H1 (cell line): Measurements from ENCODE around the gene TRMT10A. TPM values are rescaled to one million over a fixed set of nuclear protein-coding genes. Genes with fewer than 3 reads are reported as not detected.

Source experiments
- CTCF ChIA-PET: fragments of 300-600 bp; sonication (Branson Sonifier 250); formaldehyde crosslinking; loops from one replicate; lab custom pipeline; 2021; ENCODE audit not compliant: partially characterized antibody; lab: Charles Lee
- POLR2A ChIA-PET: fragments of 300-600 bp; sonication (Branson Sonifier 250); formaldehyde crosslinking; loops from one replicate; lab custom pipeline; 2021; ENCODE audit warnings: inconsistent platforms; ENCODE audit not compliant: partially characterized antibody; lab: Charles Lee
- DNase-seq, 2 experiments: peaks; one replicate each; pipeline versions ENCODE4 v3.0.0 to v3.0.0-alpha.2; 2010 to 2022; ENCODE audit warnings: low spot score in 2 of 2, low read depth in 1 of 2, mixed read lengths in 1 of 2
- FAIRE-seq: peaks from 2 replicates; lab custom pipeline; 2011; peaks lifted over from hg19 to GRCh38; lab: Jason Lieb, UNC
- H2AFZ ChIP-seq: 2 replicates; pipeline ENCODE4 v1.8.1; 2012; ENCODE audit warnings: low read length, inconsistent platforms
- H2AK5ac ChIP-seq: 2 replicates; pipeline ENCODE4 v1.6.1; 2013; ENCODE audit warnings: low read depth, low read length
- H2BK120ac ChIP-seq: replicated peaks from 2 replicates; pipeline ENCODE3; 2013; ENCODE audit warnings: low read depth, low read length, inconsistent platforms
- H2BK12ac ChIP-seq: 2 replicates; pipeline ENCODE4 v1.6.1; 2013; ENCODE audit warnings: low read depth, low read length
- H2BK15ac ChIP-seq: 2 replicates; pipeline ENCODE4 v1.6.1; 2013; ENCODE audit warnings: low read length
- H2BK20ac ChIP-seq: 2 replicates; pipeline ENCODE4 v1.6.1; 2013; ENCODE audit warnings: low read length
- H2BK5ac ChIP-seq: 2 replicates; pipeline ENCODE4 v1.6.1; 2013; ENCODE audit warnings: low read depth, low read length
- H3K14ac ChIP-seq: 2 replicates; pipeline ENCODE4 v1.6.1; 2013; ENCODE audit warnings: inconsistent platforms; ENCODE audit not compliant: insufficient read length
- H3K18ac ChIP-seq: 2 replicates; pipeline ENCODE4 v1.6.1; 2013; ENCODE audit warnings: low read length; ENCODE audit errors: extremely low read depth
- H3K23ac ChIP-seq: 2 replicates; pipeline ENCODE4 v1.6.1; 2013; ENCODE audit warnings: inconsistent platforms; ENCODE audit not compliant: insufficient read length
- H3K23me2 ChIP-seq: 2 replicates; pipeline ENCODE4 v1.6.1; 2013; ENCODE audit warnings: low read depth, low read length
- H3K27ac ChIP-seq: 2 replicates; pipeline ENCODE4 v1.6.1; 2011; ENCODE audit warnings: low read depth, low read length, inconsistent platforms
- H3K27me3 ChIP-seq, 4 experiments: replicated peaks in 1 of 4; 1 replicate in 1 of 4; 2 replicates in 3 of 4; pipeline versions ENCODE4 v1.6.1 to v1.8.1; 2011 to 2013; ENCODE audit warnings: low read length in 3 of 4, mild to moderate bottlenecking in 3 of 4, inconsistent platforms in 2 of 4, mixed read lengths in 2 of 4, moderate library complexity in 1 of 4; ENCODE audit not compliant: control insufficient read depth in 3 of 4, insufficient read depth in 3 of 4; ENCODE audit errors: extremely low read depth in 1 of 4
- H3K36me3 ChIP-seq, 4 experiments: 2 replicates each; pipeline versions ENCODE4 v1.6.1 to v1.8.1; 2011 to 2013; ENCODE audit warnings: mild to moderate bottlenecking in 4 of 4, low read length in 3 of 4, moderate library complexity in 2 of 4, control low read depth in 1 of 4, inconsistent platforms in 1 of 4; ENCODE audit not compliant: insufficient read depth in 4 of 4, control insufficient read depth in 2 of 4
- H3K4ac ChIP-seq: replicated peaks from 2 replicates; pipeline ENCODE3; 2013; ENCODE audit warnings: low read length, low read depth, mixed read lengths, inconsistent platforms; ENCODE audit not compliant: insufficient read length
- H3K4me1 ChIP-seq, 4 experiments: replicated peaks in 1 of 4; 1 replicate in 1 of 4; 2 replicates in 3 of 4; pipeline versions ENCODE4 v1.6.1 to v1.8.1; 2011 to 2013; ENCODE audit warnings: low read length in 3 of 4, inconsistent platforms in 2 of 4, mixed read lengths in 1 of 4; ENCODE audit not compliant: insufficient read depth in 4 of 4, control insufficient read depth in 3 of 4
- H3K4me2 ChIP-seq, 2 experiments: 2 replicates each; pipeline versions ENCODE4 v1.6.1 to v1.8.1; 2011 to 2013; ENCODE audit warnings: low read depth in 2 of 2, low read length in 2 of 2, control low read depth in 1 of 2, inconsistent platforms in 1 of 2, mild to moderate bottlenecking in 1 of 2; ENCODE audit not compliant: insufficient read depth in 1 of 2
- H3K4me3 ChIP-seq, 4 experiments: fragments of 200-600, 300-600 bp in 1 of 4; sonication (generic), shearing (Covaris generic), sonication (Bioruptor Twin) in 1 of 4; 2 replicates each; pipeline versions ENCODE4 v1.5.1 to v1.8.1; 2011 to 2016; ENCODE audit warnings: low read length in 4 of 4, low read depth in 3 of 4, control low read depth in 2 of 4, inconsistent platforms in 2 of 4, mild to moderate bottlenecking in 2 of 4, mixed read lengths in 1 of 4, moderate library complexity in 1 of 4; ENCODE audit not compliant: insufficient read depth in 2 of 4; ENCODE audit errors: extremely low read depth in 1 of 4
- H3K56ac ChIP-seq: replicated peaks from 2 replicates; pipeline ENCODE3; 2013; ENCODE audit warnings: low read depth, mild to moderate bottlenecking, mixed read lengths, low read length, inconsistent platforms; ENCODE audit not compliant: insufficient read length
- H3K79me1 ChIP-seq: 2 replicates; pipeline ENCODE4 v1.6.1; 2013; ENCODE audit warnings: low read depth, low read length, control low read depth
- H3K79me2 ChIP-seq, 2 experiments: 2 replicates each; pipeline versions ENCODE4 v1.6.1 to v1.8.1; 2012 to 2013; ENCODE audit warnings: low read length in 2 of 2, mild to moderate bottlenecking in 2 of 2, inconsistent platforms in 1 of 2; ENCODE audit not compliant: insufficient read depth in 2 of 2, control insufficient read depth in 1 of 2
- H3K9ac ChIP-seq, 4 experiments: replicated peaks in 1 of 4; 1 replicate in 1 of 4; 2 replicates in 3 of 4; pipeline versions ENCODE4 v1.6.1 to v1.8.1; 2011 to 2013; ENCODE audit warnings: low read depth in 3 of 4, low read length in 3 of 4, control low read depth in 2 of 4, mild to moderate bottlenecking in 2 of 4, moderate library complexity in 2 of 4, inconsistent platforms in 1 of 4; ENCODE audit errors: extremely low read depth in 1 of 4
- H3K9me3 ChIP-seq, 2 experiments: 2 replicates each; pipeline versions ENCODE4 v1.6.1 to v1.8.1; 2012 to 2013; ENCODE audit warnings: mild to moderate bottlenecking in 2 of 2, moderate library complexity in 2 of 2, control low read depth in 1 of 2, inconsistent platforms in 1 of 2, low read depth in 1 of 2, low read length in 1 of 2, mixed read lengths in 1 of 2; ENCODE audit not compliant: insufficient read depth in 2 of 2
- H4K20me1 ChIP-seq, 2 experiments: replicated peaks in 1 of 2; 2 replicates each; pipeline versions ENCODE3 to v1.8.1; 2011 to 2013; ENCODE audit warnings: inconsistent platforms in 2 of 2, low read length in 2 of 2, mild to moderate bottlenecking in 1 of 2; ENCODE audit not compliant: insufficient read depth in 2 of 2, control insufficient read depth in 1 of 2
- H4K5ac ChIP-seq: 2 replicates; pipeline ENCODE4 v1.6.1; 2013; ENCODE audit warnings: low read length, low read depth, mixed read lengths, inconsistent platforms; ENCODE audit not compliant: insufficient read length
- H4K8ac ChIP-seq: 2 replicates; pipeline ENCODE4 v1.8.0; 2013; ENCODE audit warnings: mild to moderate bottlenecking, moderate library complexity, low read length, inconsistent platforms; ENCODE audit not compliant: insufficient read depth; ENCODE audit errors: extremely low read depth
- H4K91ac ChIP-seq: replicated peaks from 2 replicates; pipeline ENCODE3; 2013; ENCODE audit warnings: low read length, mixed read lengths, inconsistent platforms; ENCODE audit not compliant: insufficient read length
- FOSL1 ChIP-seq: IDR thresholded peaks from 2 replicates; pipeline ENCODE4 v1.6.1; 2011; ENCODE audit warnings: mild to moderate bottlenecking, low read depth, low read length, moderate library complexity; ENCODE audit not compliant: insufficient read depth
- KDM1A ChIP-seq: fragments of 200-600, 300-600 bp; sonication (generic); IDR thresholded peaks from 2 replicates; pipeline ENCODE4 v1.7.1; 2016; ENCODE audit warnings: mild to moderate bottlenecking, low read length, borderline replicate concordance
- POLR2AphosphoS5 ChIP-seq: IDR thresholded peaks from 2 replicates; pipeline ENCODE4 v1.6.1; 2011; ENCODE audit warnings: low read depth, low read length
- POU5F1 ChIP-seq: IDR thresholded peaks from 2 replicates; pipeline ENCODE4 v1.6.1; 2011; ENCODE audit warnings: low read depth, mild to moderate bottlenecking, low read length, moderate library complexity
- TAF7 ChIP-seq: optimal IDR thresholded peaks from 2 replicates; pipeline ENCODE3; 2011; ENCODE audit warnings: low read depth, mild to moderate bottlenecking, inconsistent platforms, low read length, moderate library complexity, borderline replicate concordance
- WGBS, 2 experiments: shearing (Covaris generic) in 1 of 2; methylation state at CpG; one replicate each; pipeline versions ENCODE4 v1.1.6 to v1.1.7; 2013 to 2015; ENCODE audit warnings: low lambda C conversion rate in 2 of 2, mixed read lengths in 2 of 2, inconsistent platforms in 1 of 2, low coverage in 1 of 2, missing lambda C conversion rate in 1 of 2; ENCODE audit not compliant: insufficient replicate concordance in 2 of 2, insufficient coverage in 1 of 2, insufficient read length in 1 of 2; ENCODE audit errors: extremely low coverage in 1 of 2, missing lambda C conversion rate in 1 of 2; 5-methylcytosine and 5-hydroxymethylcytosine counted together
- polyA plus RNA-seq, 7 experiments: library from polyadenylated mRNA; depleted of rRNA in 3 of 7; stranded (reverse) in 5 of 7; unstranded in 2 of 7; fragments of >200 nt in 5 of 7; fragments of 200-250 nt in 2 of 7; gene quantifications; 1 replicate in 5 of 7; 2 replicates in 1 of 7; 4 replicates in 1 of 7; pipeline versions ENCODE4 v1.2.1 to v1.2.3, GENCODE V29; 2011 to 2013; ENCODE audit warnings: missing spikeins in 2 of 7, mixed read lengths in 2 of 7
- total RNA-seq: library from RNA; stranded (reverse); fragmentation: NEBNext Ultra II Directional; extraction: Animal tissue kit (Norgen Biotek cat#: 25700); gene quantifications from 2 replicates; pipeline ENCODE4 v1.2.1, GENCODE V29; 2021
- TF ChIP-seq, protein P1 (sequence below), 3 experiments: IDR thresholded peaks; 1 replicate in 2 of 3; 2 replicates in 1 of 3; pipeline versions ENCODE4 v1.5.1 to v1.6.1; 2011; ENCODE audit warnings: low read length in 3 of 3, mild to moderate bottlenecking in 3 of 3, inconsistent platforms in 2 of 3, low read depth in 1 of 3, moderate library complexity in 1 of 3; ENCODE audit not compliant: insufficient read depth in 1 of 3; ENCODE audit errors: control extremely low read depth in 1 of 3

The TRMT10A gene
- total and polyA plus RNA-seq, 2 of the 8 experiments (the other 6 are each of a cell fraction or from before 2014, with no cell fraction given), result 1.5 to 3.8 TPM

DNA sequence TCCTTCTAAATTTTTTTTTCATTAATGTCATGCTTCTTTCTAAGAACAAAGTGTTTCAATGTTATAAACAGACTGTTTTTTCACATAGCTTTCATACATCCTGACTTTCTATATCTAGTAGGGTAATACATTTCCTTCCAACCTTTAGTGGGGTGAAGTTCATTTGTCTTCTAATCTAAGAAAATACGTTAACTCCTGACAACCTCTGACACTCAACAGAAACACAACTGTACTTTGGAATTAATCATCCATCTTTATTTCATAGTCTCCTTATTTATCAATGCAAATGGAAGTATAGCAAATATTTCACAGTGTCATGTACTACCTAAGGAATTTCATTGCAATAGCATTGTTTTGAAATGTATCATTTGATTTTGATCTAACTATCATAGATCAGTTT lies 8.0 kb upstream of the TRMT10A start:
- Histone ChIP-seq H4K91ac (no peak overlapping the region), H3K4ac (no peak overlapping the region), H3K4me1 (peaks cover 0 to 5% (median 2%) of the 10 kb centered on the region in 4 experiments; a peak in 3 of 7 replicates), H3K18ac (no peak overlapping the region), H3K79me2 (no peaks in the 10 kb centered on the region), H4K20me1 (no peaks in the 10 kb centered on the region), H3K9ac (no peak overlapping the region), H2AFZ (no peak overlapping the region), H3K36me3 (no peaks in the 10 kb centered on the region), H3K27me3 (no peaks in the 10 kb centered on the region), H3K23ac (no peak overlapping the region), H3K56ac (no peak overlapping the region), H4K8ac (no peak overlapping the region), H3K4me2 (no peak overlapping the region), H3K23me2 (no peaks in the 10 kb centered on the region; the same call in 1 of the 2 replicates), H2BK5ac (no peak overlapping the region), H4K5ac (no peak overlapping the region), H2BK20ac (no peak overlapping the region), H2BK120ac (no peak overlapping the region), H3K4me3 (no peak overlapping the region), H3K14ac (no peak overlapping the region), H3K79me1 (no peaks in the 10 kb centered on the region), H3K27ac (no peak overlapping the region), H3K9me3 (no peaks in the 10 kb centered on the region), H2BK15ac (no peak overlapping the region), H2BK12ac (no peak overlapping the region), H2AK5ac (no peak overlapping the region)
- no peak for DNase-seq
- TF ChIP-seq TAF7 (no peak), POU5F1 (no peak), FOSL1 (no peak), KDM1A (no peak), POLR2AphosphoS5 (no peak)
- TF ChIP-seq, protein P1, sequence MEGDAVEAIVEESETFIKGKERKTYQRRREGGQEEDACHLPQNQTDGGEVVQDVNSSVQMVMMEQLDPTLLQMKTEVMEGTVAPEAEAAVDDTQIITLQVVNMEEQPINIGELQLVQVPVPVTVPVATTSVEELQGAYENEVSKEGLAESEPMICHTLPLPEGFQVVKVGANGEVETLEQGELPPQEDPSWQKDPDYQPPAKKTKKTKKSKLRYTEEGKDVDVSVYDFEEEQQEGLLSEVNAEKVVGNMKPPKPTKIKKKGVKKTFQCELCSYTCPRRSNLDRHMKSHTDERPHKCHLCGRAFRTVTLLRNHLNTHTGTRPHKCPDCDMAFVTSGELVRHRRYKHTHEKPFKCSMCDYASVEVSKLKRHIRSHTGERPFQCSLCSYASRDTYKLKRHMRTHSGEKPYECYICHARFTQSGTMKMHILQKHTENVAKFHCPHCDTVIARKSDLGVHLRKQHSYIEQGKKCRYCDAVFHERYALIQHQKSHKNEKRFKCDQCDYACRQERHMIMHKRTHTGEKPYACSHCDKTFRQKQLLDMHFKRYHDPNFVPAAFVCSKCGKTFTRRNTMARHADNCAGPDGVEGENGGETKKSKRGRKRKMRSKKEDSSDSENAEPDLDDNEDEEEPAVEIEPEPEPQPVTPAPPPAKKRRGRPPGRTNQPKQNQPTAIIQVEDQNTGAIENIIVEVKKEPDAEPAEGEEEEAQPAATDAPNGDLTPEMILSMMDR (IDR thresholded peaks at IDR 0.05; ENCODE audit: control extremely low read depth in 1 of 3, insufficient read depth in 1 of 3, low read depth in 1 of 3, low read length in 3 of 3), result no peak
- no peak for FAIRE-seq
- 90% methylated on average over 1 of the region's 1 CpG; no CpG with 5 or more reads in 1 of the 2 experiments for WGBS, 2 experiments
- ChIA-PET POLR2A (no interaction called here), CTCF (no interaction called here)
